ENCODE results near the gene LGALS3.

DNA sequence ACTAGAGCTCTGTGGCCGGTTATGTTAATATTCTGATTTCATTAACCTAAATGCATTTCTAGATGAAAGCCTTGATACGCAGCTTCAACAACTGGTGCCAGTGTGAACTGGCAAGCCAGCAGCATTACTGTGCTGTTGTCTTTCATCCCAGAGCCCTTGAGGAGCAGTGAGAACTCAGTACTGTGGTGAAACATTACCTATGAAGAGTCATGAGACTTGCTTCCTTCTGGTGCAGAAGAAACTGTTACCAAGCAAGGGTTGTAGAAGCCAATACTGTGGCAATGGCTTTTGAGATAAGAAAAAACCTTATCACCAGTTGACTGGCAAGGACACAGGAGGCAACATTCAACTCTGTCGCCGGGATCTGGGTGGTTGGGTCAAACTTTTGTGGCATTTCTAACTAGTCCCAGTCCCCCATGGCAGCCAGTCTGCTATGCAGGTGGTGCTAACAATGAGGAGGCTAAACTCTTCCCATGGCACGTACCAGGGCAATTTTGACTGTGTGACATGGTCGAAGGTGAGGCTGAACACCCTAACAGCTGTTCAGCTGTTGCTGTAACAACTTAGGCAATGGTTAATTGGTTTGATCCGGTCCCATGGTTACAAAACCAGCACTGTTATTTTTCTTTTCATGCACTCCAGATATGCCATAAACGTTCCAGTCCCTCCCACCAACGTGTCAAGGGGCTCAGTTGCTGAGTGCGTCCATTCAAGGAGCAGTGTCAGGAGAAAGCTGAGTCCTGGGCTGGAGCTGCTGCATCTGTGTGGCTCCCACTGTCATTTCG is 12.6 kb upstream of the LGALS3 start:
- TF ChIP-seq, protein P1, sequence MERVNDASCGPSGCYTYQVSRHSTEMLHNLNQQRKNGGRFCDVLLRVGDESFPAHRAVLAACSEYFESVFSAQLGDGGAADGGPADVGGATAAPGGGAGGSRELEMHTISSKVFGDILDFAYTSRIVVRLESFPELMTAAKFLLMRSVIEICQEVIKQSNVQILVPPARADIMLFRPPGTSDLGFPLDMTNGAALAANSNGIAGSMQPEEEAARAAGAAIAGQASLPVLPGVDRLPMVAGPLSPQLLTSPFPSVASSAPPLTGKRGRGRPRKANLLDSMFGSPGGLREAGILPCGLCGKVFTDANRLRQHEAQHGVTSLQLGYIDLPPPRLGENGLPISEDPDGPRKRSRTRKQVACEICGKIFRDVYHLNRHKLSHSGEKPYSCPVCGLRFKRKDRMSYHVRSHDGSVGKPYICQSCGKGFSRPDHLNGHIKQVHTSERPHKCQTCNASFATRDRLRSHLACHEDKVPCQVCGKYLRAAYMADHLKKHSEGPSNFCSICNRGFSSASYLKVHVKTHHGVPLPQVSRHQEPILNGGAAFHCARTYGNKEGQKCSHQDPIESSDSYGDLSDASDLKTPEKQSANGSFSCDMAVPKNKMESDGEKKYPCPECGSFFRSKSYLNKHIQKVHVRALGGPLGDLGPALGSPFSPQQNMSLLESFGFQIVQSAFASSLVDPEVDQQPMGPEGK (CRISPR knock-in tag; IDR thresholded peaks at IDR 0.05; ENCODE audit: borderline replicate concordance): no peak
- no peak for TF ChIP-seq TCF4 (CRISPR knock-in tag; IDR thresholded peaks at IDR 0.05; ENCODE audit: borderline replicate concordance)
- TF ChIP-seq, protein P2, sequence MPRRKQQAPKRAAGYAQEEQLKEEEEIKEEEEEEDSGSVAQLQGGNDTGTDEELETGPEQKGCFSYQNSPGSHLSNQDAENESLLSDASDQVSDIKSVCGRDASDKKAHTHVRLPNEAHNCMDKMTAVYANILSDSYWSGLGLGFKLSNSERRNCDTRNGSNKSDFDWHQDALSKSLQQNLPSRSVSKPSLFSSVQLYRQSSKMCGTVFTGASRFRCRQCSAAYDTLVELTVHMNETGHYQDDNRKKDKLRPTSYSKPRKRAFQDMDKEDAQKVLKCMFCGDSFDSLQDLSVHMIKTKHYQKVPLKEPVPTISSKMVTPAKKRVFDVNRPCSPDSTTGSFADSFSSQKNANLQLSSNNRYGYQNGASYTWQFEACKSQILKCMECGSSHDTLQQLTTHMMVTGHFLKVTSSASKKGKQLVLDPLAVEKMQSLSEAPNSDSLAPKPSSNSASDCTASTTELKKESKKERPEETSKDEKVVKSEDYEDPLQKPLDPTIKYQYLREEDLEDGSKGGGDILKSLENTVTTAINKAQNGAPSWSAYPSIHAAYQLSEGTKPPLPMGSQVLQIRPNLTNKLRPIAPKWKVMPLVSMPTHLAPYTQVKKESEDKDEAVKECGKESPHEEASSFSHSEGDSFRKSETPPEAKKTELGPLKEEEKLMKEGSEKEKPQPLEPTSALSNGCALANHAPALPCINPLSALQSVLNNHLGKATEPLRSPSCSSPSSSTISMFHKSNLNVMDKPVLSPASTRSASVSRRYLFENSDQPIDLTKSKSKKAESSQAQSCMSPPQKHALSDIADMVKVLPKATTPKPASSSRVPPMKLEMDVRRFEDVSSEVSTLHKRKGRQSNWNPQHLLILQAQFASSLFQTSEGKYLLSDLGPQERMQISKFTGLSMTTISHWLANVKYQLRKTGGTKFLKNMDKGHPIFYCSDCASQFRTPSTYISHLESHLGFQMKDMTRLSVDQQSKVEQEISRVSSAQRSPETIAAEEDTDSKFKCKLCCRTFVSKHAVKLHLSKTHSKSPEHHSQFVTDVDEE (CRISPR knock-in tag; IDR thresholded peaks at IDR 0.05): no peak
- no peak for TF ChIP-seq OSR1 (CRISPR knock-in tag; IDR thresholded peaks at IDR 0.05)
- TF ChIP-seq RARB (CRISPR knock-in tag; IDR thresholded peaks at IDR 0.05): no peak
- TF ChIP-seq ARNTL (CRISPR knock-in tag; IDR thresholded peaks at IDR 0.05; ENCODE audit: borderline replicate concordance, low read depth): no peak
